HFFc6 (cell line): ENCODE data around the gene SCN1A. TPM values are rescaled to one million over a fixed set of nuclear protein-coding genes. Genes with fewer than 3 reads are reported as not detected.

Source experiments
- DNase-seq: peaks from one replicate; pipeline ENCODE4 v3.0.0-alpha.2; 2018
- H3K27ac Mint-ChIP-seq: 2 replicates; pipeline ENCODE4 v1.8.0; 2020; ENCODE audit warnings: mild to moderate bottlenecking, mixed read lengths
- H3K27me3 Mint-ChIP-seq: 2 replicates; pipeline ENCODE4 v1.8.0; 2021; ENCODE audit warnings: mild to moderate bottlenecking, moderate library complexity, mixed read lengths; ENCODE audit not compliant: insufficient read depth
- H3K36me3 Mint-ChIP-seq: 2 replicates; pipeline ENCODE4 v1.8.0; 2021; ENCODE audit warnings: low read depth, mixed read lengths
- H3K4me1 Mint-ChIP-seq: 2 replicates; pipeline ENCODE4 v1.8.0; 2020; ENCODE audit warnings: low read depth, mixed read lengths
- H3K4me3 Mint-ChIP-seq: 2 replicates; pipeline ENCODE4 v1.8.0; 2020; ENCODE audit warnings: mild to moderate bottlenecking, moderate library complexity, mixed read lengths
- H3K9me3 Mint-ChIP-seq: 2 replicates; pipeline ENCODE4 v1.8.0; 2020; ENCODE audit warnings: mild to moderate bottlenecking, mixed read lengths
- CTCF ChIP-seq: fragments of 200-600 bp; sonication (generic); IDR thresholded peaks from 2 replicates; pipeline ENCODE4 v1.5.0; 2021; ENCODE audit warnings: antibody characterized with exemption, mild to moderate bottlenecking
- total RNA-seq, 6 experiments: library from RNA; stranded (reverse); fragmentation: NEBNext Ultra II Directional; extraction: Animal tissue kit (Norgen Biotek cat#: 25700); gene quantifications; 2 replicates in 1 of 6; 3 replicates in 5 of 6; pipeline ENCODE4 v1.2.3, GENCODE V29; 2021

Gene SCN1A
- total RNA-seq, 6 experiments from 2014 or later: not detected

GRCh38 chr2:166074011-166074410 lies 53.8 kb downstream of the SCN1A start:
- H3K36me3 Mint-ChIP-seq: no peaks in the 10 kb centered on the region
- no peak for DNase-seq
- H3K27ac Mint-ChIP-seq: no peak overlapping the region
- no peak overlapping the region for H3K4me3 Mint-ChIP-seq
- H3K4me1 Mint-ChIP-seq: no peaks in the 10 kb centered on the region
- no peaks in the 10 kb centered on the region; the same call in 1 of the 2 replicates for H3K27me3 Mint-ChIP-seq
- TF ChIP-seq CTCF: no peak
- H3K9me3 Mint-ChIP-seq: no peaks in the 10 kb centered on the region

- H3K27me3 Mint-ChIP-seq: peaks cover 1% of the 10 kb centered on the region; the same call in 1 of the 2 replicates
- no peak overlapping the region for H3K27ac Mint-ChIP-seq
- DNase-seq: no peak
- TF ChIP-seq CTCF: no peak
- no peaks in the 10 kb centered on the region for H3K36me3 Mint-ChIP-seq
- no peak overlapping the region for H3K4me3 Mint-ChIP-seq
- no peaks in the 10 kb centered on the region for H3K9me3 Mint-ChIP-seq
- no peaks in the 10 kb centered on the region for H3K4me1 Mint-ChIP-seq
These were observed 57.6 kb downstream of the SCN1A start for GRCh38 chr2:166070231-166070630.

DNA sequence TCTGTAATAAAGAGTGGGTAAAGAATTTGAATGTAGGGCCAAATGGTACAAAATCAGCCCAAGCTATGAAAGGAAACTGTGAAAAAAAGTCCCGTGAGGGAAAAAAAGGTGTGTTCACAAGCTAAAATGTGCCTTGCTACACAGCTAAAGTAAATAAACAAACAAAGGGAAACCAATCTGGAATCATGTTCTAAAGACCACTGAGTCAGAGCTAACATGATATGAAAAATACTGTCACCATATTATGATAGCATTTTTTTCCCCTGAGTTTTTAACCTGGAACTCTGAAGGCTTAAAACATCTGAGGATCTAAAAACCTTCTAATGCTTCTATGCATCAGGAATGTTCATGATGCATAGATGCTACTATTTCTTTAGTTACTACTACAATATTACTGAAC lies 58.8 kb downstream of the SCN1A start:
- no peak for TF ChIP-seq CTCF
- no peak overlapping the region for H3K27ac Mint-ChIP-seq
- no peak for DNase-seq
- peaks cover 1% of the 10 kb centered on the region; the same call in 1 of the 2 replicates for H3K27me3 Mint-ChIP-seq
- no peak overlapping the region for H3K4me3 Mint-ChIP-seq
- no peaks in the 10 kb centered on the region for H3K9me3 Mint-ChIP-seq
- H3K36me3 Mint-ChIP-seq: no peaks in the 10 kb centered on the region
- H3K4me1 Mint-ChIP-seq: no peaks in the 10 kb centered on the region

DNA sequence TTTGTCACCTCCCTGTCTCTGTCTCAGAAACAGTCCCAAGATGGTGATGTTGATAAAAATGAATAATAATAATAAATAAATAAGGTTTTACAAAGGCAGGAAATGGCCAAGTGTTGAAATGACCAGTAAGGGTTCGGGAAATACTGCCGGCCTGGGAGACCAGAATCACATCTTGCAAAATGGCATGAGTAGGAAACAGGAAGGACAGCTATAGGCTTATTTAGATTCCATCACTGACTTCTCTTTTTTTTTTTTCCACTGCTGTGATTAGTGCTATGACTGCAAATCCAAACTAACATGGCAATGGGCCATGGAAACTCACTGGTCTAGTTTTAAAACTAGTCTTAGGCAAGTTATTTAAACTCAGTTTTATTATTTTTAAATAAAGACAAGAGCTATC lies 60.6 kb downstream of the SCN1A start:
- Mint-ChIP-seq H3K27ac (no peak overlapping the region), H3K27me3 (peaks cover 1% of the 10 kb centered on the region; the same call in 1 of the 2 replicates), H3K4me3 (no peak overlapping the region), H3K36me3 (no peaks in the 10 kb centered on the region), H3K4me1 (no peaks in the 10 kb centered on the region), H3K9me3 (no peaks in the 10 kb centered on the region)
- TF ChIP-seq CTCF: no peak
- DNase-seq: no peak

GRCh38 chr2:166060191-166060590 lies 67.6 kb downstream of the SCN1A start:
- Mint-ChIP-seq H3K36me3 (no peaks in the 10 kb centered on the region), H3K9me3 (no peaks in the 10 kb centered on the region), H3K27ac (no peak overlapping the region), H3K4me3 (no peak overlapping the region), H3K27me3 (peaks cover 2% of the 10 kb centered on the region; the same call in 1 of the 2 replicates), H3K4me1 (no peaks in the 10 kb centered on the region)
- no peak for DNase-seq
- TF ChIP-seq CTCF: no peak
